C4-2B (cell line): ENCODE data around the gene RSPO1.

ENCODE experiments used
- CTCF ChIP-seq: fragments of 450-650 bp; conservative IDR thresholded peaks from 2 replicates; pipeline ENCODE4 v1.5.1; 2017; ENCODE audit warnings: mild to moderate bottlenecking
- ZFX ChIP-seq: fragments of 450-650 bp; IDR thresholded peaks from 2 replicates; pipeline ENCODE4 v1.6.1; 2017

DNA sequence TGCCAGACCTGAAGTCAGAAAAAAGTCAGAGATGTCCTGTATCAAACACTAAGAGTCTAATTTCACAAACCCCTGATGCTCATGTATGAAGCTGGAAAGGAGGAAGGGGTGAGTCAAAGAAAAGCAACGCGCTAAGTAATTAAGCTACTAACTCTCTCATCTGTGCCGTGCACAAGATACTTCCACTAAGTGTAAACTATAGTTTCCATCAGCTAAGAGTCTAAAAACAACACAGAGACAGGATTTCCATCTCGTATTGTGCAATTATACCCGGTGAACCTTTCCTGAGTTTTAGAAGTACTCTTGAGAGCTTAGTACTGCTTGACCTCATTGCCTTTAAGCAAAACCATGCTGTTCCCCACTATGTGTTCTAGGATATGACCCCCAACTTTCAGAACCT is 59.0 kb downstream of the RSPO1 start:
- TF ChIP-seq CTCF (no peak), ZFX (no peak)
